GM19463 (cell line): ENCODE data around the gene GBE1.

Experiments
- ATAC-seq: cut with Tn5 transposase; IDR thresholded peaks from one replicate; pipeline ENCODE4 v1.9.1; 2021; ENCODE audit warnings: mild to moderate bottlenecking, moderate library complexity; ENCODE audit not compliant: unreplicated experiment

The GBE1 gene

DNA sequence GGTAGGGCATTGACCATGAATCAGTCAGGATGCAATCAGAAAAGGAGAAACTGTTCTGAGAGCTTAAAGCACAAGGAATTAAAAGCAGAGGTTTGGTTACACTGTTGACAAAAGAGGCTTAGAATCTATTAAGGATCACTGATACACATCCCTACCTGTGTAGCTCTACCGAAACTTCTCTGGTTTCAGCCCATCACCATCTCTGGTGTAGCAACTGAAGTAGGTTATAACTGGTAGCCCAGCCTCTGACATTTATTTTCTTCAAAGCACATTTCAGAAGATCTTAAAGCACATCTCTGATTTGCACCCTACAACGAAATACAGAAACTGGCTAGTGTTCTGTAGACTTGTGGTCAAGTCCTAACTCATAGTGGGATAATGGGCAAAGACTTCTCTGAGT is 283.7 kb downstream of the GBE1 start:
- no peak for ATAC-seq

DNA sequence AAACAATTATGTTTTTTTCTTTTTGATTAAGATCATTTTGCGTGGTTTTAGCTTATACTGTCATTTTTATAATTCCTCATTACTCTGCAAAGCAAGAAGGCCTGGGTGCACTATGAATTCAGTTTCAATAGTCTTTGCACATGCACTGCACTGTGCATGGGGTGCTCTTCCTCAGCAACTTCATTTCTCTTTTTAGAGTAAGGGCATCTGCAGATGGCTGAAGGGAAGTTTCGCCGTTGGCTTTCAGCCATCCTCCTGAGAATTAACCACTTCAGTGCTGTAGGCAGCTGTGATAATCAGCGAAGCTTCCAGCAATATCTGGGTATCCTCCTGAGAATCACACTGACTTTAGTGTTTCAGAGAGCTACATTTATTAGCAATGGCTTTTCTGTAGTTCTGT is 284.8 kb downstream of the GBE1 start:
- no peak for ATAC-seq

DNA sequence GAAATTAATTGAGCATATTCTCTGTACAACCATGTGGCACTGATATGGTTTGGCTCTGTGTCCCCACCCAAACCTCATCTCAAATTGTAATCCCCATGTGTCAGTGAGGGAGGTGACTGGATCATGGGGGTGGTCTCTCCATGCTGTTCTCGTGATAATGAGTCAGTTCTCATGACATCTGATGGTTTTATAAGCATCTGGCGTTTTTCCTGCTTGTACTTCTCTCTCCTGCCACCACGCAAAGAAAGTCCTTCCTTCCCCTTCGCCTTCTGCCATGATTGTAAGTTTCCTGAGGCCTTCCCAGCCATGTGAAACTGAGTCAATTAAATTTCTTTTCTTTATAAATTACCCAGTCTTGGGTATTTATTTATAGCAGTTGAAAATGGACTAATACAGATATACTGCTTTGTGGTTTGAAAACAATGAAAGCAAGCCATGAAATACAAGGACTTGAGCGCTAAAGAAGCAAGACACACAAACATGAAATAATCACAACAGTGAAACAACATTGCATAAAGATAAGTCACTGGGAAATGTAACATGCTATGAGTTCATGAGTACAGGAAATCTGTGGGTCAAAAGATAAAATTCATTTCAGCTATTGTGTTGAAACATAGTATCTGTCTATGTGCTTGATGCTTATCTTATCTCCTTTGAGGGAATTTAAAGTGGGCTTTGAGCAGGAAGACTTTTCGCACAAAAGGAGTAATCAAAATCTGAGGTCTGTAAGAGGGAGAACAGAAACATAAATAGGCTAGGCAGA is 288.7 kb downstream of the GBE1 start:
- ATAC-seq = no peak

DNA sequence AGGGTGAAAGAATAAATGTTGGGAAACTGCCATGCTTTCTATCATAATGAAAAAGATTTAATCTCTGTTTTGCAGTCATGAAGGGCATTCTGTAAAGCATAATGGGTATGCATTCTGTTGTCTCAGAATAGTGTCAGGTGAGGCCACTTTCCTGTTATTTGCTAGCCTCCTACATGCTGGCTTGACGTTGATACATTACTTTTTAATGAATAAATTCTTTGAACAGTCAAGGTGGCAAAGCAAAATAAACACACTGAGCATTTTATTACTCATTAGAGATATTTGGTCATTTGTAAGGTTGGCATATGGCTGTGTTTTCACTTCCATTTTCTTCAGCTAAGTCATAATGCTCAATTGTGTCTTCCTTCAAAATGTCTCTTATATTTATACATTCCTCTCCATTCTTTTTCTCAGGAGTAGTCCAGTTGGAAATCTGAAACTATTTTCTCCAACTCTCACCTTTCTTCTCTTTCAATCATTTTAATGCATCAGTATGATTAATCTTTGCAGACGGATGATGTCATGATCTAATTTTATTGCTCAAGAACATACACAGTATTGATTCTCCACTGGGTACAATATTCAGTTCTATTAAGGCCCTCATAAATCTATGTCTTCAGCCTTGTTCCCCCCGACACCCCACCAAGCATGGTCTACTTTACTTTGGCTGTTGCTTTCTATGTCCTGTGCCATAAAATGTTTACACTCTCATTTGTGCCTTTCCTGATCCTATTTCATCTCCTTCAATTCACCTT is 290.7 kb downstream of the GBE1 start:
- ATAC-seq = no peak

DNA sequence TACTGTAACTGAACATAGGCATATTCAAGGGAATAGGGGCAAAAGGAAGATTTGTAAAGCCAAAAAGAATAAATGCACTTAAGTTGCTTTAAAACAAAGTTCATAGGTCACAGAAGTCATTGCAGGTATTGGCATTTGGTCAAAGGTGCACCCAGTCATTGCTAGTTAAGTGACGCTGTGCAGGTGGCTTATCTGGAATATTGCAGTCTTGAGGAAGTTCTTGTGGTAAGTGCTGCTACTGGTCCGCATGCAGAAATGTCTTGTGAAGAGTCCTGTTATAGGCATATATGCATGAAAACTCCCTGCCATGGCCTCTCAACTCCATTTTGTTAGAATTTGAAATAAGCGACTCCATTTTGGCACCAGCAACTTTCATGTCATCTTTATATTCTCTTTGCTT is 293.1 kb downstream of the GBE1 start:
- no peak for ATAC-seq

DNA sequence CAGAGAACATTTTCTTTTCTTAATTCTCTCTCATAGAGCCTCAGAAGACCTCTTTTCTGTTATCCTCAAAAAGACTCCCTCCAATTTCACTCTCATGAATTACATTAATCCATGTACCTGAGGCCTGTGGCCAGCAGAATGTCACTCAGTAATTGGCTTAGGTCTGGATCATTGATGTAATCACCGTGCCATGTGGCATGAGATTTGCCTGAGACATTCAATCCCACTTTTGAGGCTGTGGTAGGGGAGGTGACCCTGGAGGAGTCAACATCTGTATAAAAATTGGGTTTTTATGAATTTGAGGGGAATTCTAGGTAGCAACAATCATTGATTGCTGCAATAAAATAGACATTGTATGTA is 295.3 kb downstream of the GBE1 start:
- ATAC-seq = no peak

DNA sequence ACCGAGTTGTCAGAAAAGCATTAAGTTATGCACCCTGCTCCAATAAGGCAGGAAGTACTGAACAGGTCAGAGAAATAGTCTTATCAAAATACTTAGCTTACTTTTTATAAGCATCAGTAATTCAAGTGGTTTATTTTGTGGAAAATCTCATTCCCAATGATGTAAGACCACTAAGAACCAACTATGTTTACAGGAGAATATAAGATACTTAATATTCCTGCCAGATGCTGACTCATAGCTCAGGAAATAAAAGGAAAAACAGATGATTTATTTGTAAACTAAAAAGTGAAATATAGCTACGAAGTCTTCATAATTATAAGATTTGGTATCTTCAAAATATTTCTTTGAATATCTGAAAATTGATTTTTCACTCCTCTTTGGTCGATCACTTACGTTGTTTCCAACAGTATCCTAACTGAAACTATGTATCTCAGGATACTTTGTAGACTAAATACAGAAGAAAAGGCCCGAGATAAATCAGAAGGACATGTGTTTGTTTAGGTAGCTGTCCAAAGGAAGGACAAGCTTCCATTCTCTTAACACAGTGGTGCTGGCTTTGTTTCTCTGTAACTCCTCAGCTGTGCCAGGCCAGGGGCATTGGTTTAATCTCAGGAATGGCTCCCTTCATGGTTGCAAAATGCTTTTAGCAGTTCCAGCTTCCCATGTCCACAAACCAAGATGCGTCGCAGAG is 295.8 kb downstream of the GBE1 start:
- no peak for ATAC-seq

DNA sequence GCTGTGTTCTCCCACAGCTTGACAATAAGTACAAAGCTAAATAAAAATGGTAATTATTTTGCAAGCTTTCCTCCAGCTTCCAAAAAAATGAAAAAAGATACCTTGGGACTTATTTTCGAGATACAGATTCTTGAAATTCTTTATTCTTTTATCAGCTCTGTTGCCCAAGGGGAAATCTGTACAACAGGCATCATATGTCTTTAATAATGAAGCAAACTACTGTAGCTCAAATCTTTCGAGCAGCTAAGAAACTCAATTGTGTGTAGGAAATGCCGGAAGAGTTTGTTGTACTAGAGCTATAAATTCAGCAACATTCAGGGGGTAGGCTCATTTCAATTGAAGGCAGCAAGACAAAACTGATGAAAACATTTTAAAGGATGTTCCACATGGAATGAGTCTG is 297.7 kb downstream of the GBE1 start:
- ATAC-seq = no peak

DNA sequence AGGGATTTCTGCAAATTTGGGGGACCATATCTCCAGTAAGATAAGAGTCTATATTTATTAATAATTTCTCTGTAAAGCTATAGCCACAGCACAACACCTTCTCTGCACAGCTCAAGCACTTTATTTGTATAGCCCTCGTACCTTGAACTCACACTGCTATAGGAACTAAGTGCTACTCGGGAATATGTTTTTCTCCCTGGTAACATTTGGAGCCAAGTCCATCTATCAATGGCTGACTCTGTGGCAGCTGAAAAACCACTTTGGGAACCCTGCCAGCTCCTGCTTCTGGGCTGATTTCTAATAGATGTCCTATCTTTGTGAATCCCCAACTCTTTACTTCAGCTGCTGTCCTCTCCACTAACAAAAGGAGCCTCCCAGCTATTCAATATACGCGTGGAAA is 298.5 kb downstream of the GBE1 start:
- ATAC-seq = no peak

DNA sequence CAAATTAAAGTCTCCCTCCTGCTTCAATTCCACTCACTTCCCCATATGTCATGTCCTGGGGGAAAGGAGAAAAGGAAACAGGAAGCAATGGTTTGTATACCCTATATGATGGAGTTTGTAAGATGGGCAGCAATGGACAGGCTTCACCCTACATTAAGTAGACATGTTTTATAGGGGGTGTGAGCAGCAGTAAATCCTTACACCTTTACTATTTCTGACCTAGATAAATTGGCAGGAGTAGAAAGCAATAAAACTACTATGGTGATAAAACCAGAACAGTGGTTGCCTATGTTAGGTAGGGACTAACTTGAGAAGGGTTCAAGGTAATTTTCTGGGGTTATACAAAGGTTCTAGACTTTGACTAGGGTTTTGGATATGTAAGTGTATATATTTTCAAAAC is 301.7 kb downstream of the GBE1 start:
- ATAC-seq = no peak

DNA sequence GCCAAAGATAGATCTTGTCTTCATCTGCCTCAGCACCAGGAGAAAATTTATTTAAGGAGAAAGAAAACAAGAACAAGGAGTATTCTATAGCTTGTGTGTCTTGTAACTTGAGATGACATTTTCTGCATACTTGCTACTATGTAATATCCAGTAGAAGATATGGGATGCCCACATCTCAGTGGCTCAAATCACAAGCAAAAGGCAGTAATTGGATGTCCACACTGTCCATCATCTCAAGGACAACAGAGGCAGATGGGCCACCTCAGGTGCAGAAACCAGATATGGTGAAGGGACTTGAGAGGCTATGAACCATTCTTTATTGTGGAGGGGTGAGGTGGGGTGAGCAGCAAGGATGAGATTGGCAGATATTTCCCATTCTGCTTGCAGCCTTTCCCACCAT is 309.0 kb downstream of the GBE1 start:
- no peak for ATAC-seq

DNA sequence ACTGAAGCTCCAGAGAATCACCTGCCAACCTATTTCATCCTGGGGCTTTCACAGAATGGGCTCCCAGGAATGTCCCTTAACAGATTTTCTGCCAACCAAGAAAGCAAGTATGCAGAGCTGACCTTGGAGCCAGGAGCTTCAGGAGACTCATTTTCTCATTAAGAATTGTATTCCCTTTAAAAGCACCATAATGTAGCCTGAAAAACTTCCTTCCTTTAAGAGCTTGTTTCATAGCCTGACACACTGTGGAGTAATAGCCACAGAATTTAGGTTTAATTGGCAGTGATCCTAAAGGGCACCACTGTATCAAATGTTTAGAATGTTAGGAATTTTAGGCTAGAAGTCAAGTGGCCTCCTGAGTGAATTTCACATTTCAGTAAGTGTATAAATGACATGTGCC is 309.8 kb downstream of the GBE1 start:
- no peak for ATAC-seq

DNA sequence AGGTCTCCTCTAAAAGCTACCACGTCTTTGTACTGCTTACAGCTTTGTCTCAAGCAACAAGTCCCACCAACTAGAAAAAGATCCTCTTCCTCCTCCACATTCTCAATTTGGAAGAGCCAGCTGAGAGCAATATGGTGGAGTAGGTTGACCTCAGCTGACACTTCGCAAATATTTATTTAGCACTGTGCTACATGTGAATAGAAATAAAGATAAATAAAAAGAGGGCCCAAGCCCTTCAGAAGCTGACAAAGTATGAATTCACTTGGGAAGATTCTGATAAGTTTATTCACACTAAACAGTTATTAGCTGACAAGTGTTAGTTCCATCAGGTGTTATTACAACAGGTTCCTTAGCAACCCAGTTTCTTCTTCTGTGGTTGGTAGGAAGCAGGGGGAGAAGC is 310.3 kb downstream of the GBE1 start:
- ATAC-seq = no peak

DNA sequence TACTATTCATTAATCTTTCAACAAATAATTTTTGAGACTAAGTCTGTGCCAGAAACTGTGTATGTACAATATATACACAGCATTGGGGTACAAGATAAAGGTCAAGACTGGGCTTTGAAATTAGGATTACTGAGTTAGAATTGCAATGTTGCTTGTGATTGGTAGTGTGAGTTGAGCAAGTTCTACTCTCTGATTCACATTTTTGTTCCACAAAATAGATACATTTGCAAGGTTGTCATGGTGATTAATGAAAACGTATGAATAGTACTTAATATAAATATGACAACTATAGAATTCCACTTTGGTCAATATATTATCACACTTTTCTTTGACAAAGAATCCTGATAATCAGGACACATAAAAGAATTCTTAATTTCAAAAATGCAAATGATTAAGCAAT is 314.6 kb downstream of the GBE1 start:
- no peak for ATAC-seq

DNA sequence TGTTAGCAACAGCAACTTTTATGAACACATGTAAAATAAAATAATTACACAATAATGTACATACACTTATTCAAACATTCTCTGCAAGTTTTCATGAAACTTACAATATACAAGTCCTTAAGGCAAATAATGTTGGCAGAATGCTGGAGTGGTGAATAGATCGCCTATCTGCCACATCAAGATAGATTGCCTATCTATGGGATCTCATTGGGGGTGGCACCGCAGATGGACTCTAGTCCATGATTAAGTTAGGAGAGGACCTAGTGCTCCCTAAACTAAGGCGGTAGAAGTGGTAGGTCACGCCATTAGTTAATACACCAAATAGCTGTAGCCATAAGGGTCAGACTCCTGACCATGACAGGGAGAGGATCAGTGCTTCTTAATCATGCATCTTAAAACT is 315.7 kb downstream of the GBE1 start:
- ATAC-seq = no peak

DNA sequence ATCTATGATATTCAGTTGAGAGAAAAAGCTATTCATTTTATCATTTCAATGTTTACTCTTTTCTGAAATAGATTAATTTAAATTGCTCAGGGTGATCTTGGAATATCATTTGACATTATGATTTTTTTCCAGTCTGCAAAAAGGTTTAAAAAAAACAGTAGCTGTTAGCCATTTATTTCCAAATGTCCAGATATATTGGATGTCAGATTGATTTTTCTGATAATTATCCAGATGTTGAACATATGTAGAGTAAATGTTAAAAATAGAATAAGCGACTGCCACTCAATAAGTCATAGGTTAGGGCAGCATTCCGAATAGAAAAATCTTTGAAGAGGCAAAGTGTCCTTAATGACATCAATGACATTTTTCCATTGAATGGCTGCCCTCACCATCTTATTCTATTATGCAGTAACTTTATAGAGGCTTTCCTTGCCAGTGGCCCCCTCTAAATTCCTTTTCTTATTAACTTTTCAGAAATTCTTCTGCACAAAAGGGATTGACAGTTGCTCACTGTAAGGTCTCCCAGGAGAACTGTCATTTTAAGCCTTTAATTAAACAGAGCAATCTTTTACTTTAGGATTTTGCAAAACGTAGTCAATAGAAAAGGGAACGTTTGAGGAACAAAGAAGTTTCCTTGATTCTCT is 316.5 kb downstream of the GBE1 start:
- no peak for ATAC-seq

DNA sequence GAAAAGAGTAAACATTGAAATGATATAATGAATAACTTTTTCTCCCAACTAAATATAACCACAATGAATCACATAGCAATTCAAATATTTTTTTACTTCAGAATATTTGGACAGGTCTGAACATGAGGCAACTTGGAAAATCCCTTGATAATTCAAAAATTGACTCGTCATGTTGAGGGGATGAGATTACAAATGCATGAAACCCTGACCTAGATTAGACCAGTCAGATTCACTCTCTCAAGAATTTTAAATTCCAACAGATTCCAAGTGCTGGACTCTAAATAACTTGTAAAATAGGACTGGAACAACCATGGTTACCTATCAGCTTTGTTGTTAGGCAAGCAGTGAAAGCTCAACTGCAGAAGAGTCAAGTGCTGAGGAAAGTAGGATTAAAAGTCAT is 317.5 kb downstream of the GBE1 start:
- no peak for ATAC-seq

DNA sequence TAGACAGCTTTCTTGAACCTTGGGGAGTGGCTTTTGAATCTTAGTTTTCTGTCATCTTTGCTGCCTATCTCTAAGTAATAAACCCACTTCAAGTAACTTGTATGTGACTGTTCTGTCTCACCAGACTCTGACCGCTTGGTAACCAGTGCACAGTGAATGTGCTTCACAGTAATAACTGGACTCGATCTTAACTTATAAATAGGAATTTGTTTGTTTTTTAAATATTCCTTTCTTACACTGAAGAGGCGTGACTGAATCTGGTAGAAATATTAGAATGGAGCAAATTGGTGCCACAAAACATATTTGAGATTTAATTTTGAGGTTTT is 318.0 kb downstream of the GBE1 start:
- ATAC-seq = no peak

DNA sequence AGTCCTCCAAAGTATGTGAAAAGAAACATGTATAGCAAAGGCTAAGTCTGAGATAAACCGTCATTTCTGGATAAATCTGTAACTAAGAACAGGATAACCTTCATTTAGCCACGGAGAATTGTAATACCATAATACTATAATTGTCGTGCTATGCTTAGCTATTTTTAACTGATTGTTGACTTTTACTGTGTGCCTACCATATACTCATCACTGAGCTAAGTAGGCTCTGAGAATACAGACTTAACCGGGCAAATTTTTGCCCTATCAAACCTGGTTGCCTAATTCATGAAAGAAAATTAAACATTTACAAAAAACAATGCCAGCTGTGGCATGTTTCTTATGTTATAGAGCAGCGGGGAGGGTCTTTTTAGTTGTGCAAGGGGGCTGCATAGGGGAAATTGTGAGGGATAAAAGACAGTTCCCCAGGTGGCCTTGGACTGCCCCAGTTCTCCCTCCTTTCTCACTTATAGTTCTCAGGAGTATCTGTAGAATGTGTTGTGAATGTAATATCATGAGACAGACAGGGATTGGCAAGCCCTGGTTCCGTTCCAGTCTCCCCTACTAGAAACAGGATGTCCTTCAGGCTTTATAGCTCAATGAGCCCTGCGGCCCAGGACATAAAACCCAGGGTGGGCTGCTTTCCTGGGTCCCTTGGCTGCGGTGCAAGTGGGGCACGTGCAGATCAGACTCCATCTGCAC is 318.5 kb downstream of the GBE1 start:
- no peak for ATAC-seq

DNA sequence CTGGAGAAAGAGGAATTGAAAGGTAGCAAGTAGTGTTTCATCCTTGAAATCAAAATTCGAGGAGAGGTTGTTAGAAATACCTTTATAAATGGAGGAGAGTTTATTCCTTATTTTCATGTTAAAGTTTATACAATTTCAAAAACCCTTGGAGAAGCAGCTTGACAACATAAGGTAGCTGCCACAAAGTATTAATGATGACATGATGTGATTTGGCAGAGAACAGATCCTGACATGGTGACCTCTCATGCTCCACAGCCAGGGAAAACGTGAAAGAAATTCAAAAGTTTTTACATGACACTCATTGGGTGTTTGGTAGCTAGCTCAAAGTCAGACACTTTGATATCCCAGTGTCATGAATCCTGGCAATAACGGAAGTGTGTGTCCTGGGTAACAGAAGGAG is 320.8 kb downstream of the GBE1 start:
- no peak for ATAC-seq
